Measurements from ENCODE around the gene ADCY1.

The ADCY1 gene

GRCh38 chr7:45576249-45576929, 2.2 kb downstream of the ADCY1 start:
- DNase-seq (ENCODE audit: low read depth in 1 of 2, low spot score in 1 of 2) = no peak

DNA sequence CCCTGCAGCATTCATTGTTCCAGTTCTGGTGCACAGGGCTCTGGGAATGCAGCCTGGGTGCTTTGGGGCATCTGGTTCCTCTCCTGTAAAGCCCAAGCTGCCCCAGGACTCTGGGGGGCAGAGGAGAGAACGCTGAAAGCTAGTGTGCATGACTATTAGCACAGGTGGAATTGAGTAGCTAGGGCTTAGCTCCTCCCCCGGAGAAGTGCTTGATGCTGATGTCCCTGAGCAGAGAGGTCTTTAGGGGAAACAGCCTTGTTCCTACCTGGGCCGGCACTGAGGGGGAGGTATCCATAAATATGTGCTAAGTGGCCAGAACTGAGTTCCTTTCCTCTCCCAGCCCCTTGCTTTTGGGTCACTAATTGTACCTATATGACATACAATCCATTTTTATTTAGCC, 3.9 kb downstream of the ADCY1 start:
- no peak for DNase-seq (ENCODE audit: low read depth in 1 of 2, low spot score in 1 of 2)

- no peak for DNase-seq (ENCODE audit: low read depth in 1 of 2, low spot score in 1 of 2)
Measured at GRCh38 chr7:45578467-45578866, 4.3 kb downstream of the ADCY1 start.

- no peak for DNase-seq (ENCODE audit: low read depth in 1 of 2, low spot score in 1 of 2)
Measured at GRCh38 chr7:45579391-45579801, 5.2 kb downstream of the ADCY1 start.

DNA sequence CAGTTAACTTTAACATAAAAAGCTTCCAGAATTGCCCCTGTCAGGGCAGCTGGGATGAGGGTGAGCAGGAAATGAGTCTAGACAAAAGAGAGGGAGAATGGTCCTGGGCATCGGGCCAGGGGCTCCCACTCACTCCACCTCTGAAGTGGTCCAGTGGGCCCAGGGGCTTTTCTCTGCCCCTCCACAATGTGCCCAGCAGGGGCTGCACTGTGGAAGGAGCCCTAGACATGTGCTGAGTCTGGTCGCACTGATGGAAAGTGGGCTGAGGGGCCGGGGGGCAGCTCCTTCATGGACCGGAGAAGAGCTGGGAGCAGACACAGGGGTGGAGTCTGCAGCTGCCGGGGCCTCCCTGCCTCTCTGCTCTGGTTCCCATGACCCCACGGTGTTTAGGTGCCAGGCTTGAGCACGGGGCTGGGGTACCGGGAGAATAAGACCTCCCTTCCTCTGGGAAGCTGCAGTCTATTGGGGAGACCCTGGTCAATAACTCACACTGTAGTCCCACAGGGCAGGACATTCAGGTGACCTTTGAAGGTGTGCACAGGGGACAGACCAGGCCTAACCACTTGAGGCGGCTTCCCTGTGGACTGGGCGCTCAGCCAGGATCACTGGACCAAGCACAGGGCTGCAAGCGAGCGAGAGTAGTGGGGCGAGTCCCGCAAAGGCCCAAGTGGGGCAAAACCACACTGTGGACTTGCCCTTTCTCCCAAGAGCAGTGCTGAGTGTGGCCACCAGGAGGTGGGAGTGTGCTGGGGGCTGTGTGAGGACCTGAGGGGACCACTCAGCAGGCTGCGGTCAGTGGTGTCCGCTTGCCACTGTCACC, 6.1 kb downstream of the ADCY1 start:
- no peak for DNase-seq (ENCODE audit: low read depth in 1 of 2, low spot score in 1 of 2)

- no peak for DNase-seq (ENCODE audit: low read depth in 1 of 2, low spot score in 1 of 2)
Measured at GRCh38 chr7:45581271-45581780, 7.2 kb downstream of the ADCY1 start.

- no peak for DNase-seq (ENCODE audit: low read depth in 1 of 2, low spot score in 1 of 2)
Measured at GRCh38 chr7:45582136-45582749, 8.1 kb downstream of the ADCY1 start.

DNA sequence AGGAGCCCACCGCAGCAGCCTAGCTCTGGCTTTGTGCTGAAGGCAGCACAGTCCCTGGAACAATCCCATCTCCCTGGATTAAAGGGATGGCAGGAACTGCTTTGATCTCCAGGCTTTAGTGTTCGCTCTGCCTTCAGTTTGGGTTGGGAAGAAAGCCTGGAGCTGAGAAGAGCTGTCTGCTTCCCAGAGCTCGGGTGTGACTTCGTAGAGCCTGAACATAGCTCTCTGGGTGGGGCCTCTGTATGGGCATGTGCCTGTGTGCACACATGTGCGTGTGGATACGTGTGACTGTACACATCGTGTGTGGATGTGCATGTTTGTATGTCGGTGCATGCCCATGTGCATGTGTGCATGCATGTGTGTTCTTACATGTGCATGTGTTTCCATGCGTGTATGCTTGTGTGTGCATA, 8.7 kb downstream of the ADCY1 start:
- DNase-seq (ENCODE audit: low read depth in 1 of 2, low spot score in 1 of 2) = no peak

DNA sequence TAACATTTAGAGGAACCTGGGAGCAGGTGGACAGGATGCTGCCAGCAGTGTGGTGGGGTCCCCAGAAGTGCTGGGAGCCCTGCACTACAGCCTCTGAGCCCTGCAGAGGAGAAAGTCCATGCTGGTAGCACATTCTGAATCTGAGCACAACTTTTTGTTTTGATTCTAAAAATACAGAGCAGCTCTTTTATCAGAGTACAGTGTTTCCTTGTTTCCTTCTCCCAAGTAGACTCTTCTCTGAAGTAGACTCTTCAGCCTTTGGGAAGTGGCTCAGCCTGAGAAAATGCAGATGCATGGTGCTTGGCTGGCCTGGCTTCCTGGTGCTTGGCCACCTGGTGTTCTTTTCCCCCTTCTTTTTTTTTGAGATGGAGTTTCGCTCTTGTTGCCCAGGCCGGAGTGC, 9.1 kb downstream of the ADCY1 start:
- no peak for DNase-seq (ENCODE audit: low read depth in 1 of 2, low spot score in 1 of 2)

DNA sequence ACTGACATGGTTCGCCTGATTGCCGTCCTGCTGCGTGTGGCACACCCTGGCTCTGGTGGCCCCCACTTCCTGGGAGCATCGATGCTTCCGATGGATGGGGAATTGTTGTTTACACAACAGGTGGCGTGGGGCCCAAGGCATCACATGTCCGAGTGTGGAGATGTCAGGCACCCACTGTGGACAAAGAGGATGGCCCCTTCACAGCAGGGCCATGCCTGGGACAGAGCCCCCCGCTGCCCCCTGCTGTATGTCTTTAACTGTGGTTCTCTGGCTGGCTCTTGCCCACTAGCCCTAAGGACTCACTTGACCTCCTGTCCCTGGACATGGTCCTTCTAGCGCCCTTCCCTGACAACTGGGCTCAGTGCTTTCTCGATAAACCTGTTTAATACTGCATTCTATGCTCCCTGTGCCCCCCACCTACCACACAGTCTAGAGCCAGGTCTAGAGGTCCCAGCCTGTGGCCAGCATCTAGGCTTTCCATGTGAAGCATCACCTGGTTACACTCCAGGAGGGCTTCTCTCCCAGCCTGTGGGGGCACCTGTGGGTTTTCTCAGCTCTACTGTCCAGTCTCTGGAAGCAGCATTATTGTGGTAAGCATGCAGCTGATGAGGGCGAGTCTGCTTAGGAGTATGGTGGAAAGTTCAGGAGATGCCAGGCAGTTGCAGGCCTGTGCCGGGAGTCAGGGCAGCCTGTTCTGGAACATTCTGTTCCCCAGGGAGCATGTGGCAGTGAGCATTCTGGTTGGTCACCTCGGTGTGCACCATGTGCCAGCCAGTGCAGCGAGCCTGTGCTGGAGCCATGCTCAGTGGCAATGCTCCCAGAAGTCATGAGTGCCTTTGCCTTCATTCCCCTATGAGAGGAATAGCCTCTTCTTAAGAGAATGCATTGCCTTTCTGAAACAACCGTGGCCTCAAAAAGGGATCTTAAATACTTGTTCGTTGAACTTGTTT, 10.4 kb downstream of the ADCY1 start:
- no peak for DNase-seq (ENCODE audit: low read depth in 1 of 2, low spot score in 1 of 2)

- DNase-seq (ENCODE audit: low read depth in 1 of 2, low spot score in 1 of 2) = no peak
Measured at GRCh38 chr7:45585628-45586027, 11.5 kb downstream of the ADCY1 start.

GRCh38 chr7:45586542-45587520, 12.7 kb downstream of the ADCY1 start:
- no peak for DNase-seq (ENCODE audit: low read depth in 1 of 2, low spot score in 1 of 2)

DNA sequence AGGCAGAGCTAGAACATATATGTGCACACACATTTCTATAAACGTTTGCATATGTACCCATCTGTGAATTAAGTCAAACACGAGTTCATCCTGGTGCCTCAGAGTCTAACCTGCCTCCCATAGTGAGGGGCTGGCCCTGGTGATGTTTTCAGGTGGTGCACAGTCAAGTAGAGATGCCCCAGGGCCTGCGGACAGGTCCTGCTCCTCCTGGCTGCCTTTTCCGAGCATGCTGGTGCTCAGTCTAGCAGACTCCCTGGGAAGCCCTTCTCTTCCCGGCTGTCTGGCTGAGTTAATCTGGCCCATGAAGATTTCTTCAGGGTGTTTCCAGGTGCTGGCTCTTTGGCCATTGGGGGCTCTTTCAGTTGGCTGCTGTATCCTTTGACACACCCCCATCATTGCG, 14.3 kb downstream of the ADCY1 start:
- no peak for DNase-seq (ENCODE audit: low read depth in 1 of 2, low spot score in 1 of 2)

GRCh38 chr7:45589061-45589460, 14.9 kb downstream of the ADCY1 start:
- no peak for DNase-seq (ENCODE audit: low read depth in 1 of 2, low spot score in 1 of 2)

GRCh38 chr7:45589915-45590678, 15.9 kb downstream of the ADCY1 start:
- no peak for DNase-seq (ENCODE audit: low read depth in 1 of 2, low spot score in 1 of 2)

DNA sequence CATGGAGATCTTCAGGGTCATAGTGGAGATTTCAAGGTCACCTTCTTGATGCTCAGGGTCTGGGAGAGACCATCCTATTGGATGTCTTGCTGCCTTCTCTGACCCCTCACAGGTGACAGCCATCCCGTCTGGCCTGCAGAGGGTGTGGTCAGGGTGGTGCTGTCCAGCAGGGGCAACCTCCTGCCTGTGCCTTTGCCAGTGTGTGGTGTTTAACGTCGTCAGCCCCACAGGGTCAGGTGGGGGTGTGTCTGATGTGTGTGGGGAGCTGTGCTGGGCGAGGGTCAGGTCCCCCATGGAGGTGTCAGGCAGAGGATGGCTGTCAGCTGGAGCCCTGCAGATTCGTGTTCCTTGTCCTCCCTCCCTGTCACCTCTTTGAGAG, 16.5 kb downstream of the ADCY1 start:
- no peak for DNase-seq (ENCODE audit: low read depth in 1 of 2, low spot score in 1 of 2)

DNA sequence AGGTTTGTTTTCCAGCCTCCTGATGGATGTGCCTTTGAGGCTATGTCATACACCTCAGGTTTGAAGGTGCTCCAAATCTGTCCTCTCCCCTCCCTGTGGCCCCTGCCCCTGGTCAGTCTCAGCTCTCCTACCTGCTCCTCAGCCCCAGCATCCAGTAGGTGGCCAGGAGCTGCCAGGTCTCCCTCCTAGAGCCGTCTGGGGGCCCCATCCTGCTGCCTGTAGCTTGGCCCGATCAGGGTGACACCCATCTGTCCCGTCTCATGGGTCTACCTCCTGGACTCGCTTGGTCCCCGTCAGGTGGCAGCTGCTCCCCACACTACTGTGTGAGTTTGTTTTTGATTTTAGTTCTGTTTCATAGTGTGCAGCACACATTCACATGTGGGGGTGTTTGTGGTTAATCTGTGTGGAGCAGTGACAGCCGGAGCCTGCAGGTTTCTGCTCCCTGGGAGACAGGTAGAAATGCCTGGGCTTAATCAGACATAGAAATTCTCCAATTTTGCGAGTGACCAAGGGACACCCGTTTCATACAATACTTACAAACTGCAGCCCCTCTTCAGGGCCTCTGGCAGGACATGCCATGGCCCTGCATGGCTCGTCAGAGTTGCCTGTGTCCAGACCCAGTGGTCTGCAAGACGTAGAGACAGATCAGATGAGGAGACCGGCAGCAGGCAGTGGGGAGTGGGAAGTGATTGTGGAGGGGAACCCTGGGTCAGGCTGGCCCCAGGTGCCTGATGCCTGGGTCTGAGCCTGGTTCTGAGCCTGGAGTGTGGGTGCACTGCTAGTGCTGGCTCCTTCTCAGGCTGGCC, 17.1 kb downstream of the ADCY1 start:
- no peak for DNase-seq (ENCODE audit: low read depth in 1 of 2, low spot score in 1 of 2)
